ENCODE data around the gene C4A.

- TF ChIP-seq EZH2phosphoT487 (IDR thresholded peaks at IDR 0.05; ENCODE audit: borderline replicate concordance, low read length) (no peak), CTCF (conservative IDR thresholded peaks at IDR 0.05; ENCODE audit: low read depth, low read length) (no peak), EZH2 (IDR thresholded peaks at IDR 0.05; ENCODE audit: low read length, unreplicated experiment) (no peak)
These were observed 13.5 kb upstream of the C4A start for GRCh38 chr6:31968326-31968725.
